Stimulated activated CD8-positive, alpha-beta memory T cell treated with anti-CD3 and anti-CD28 coated beads, Interleukin-7, amount 100 ng/mL, for 4 hours (primary cell): ENCODE data around the gene TMEM108.

Experiments
- DNase-seq, 2 donors: peaks; one replicate each; pipeline ENCODE4 v3.0.0-alpha.2; 2020; ENCODE audit warnings: low read depth in 2 of 2

TMEM108 gene

GRCh38 chr3:133330522-133330921 is 292.3 kb downstream of the TMEM108 start:
- DNase-seq = no peak

GRCh38 chr3:133354721-133355120 is 316.5 kb downstream of the TMEM108 start:
- no peak for DNase-seq

- DNase-seq = no peak
Observed at GRCh38 chr3:133360476-133360875, 322.3 kb downstream of the TMEM108 start.

- DNase-seq = no peak
Observed at GRCh38 chr3:133361011-133361410, 322.8 kb downstream of the TMEM108 start.

- no peak for DNase-seq
Observed at GRCh38 chr3:133361435-133361834, 323.2 kb downstream of the TMEM108 start.

- no peak for DNase-seq
Observed at GRCh38 chr3:133362539-133362938, 324.3 kb downstream of the TMEM108 start.

- DNase-seq = no peak
Observed at GRCh38 chr3:133364704-133365103, 326.5 kb downstream of the TMEM108 start.

GRCh38 chr3:133366921-133367320 is 328.7 kb downstream of the TMEM108 start:
- DNase-seq = no peak

- no peak for DNase-seq
Observed at GRCh38 chr3:133367403-133367802, 329.2 kb downstream of the TMEM108 start.

- DNase-seq = no peak
Observed at GRCh38 chr3:133367956-133368355, 329.8 kb downstream of the TMEM108 start.

- DNase-seq = no peak
Observed at GRCh38 chr3:133368371-133369067, 330.3 kb downstream of the TMEM108 start.

GRCh38 chr3:133369068-133369440 is 330.9 kb downstream of the TMEM108 start:
- DNase-seq = no peak

GRCh38 chr3:133371181-133371580 is 333.0 kb downstream of the TMEM108 start:
- no peak for DNase-seq

GRCh38 chr3:133371676-133372075 is 333.5 kb downstream of the TMEM108 start:
- DNase-seq = no peak

GRCh38 chr3:133374708-133375402 is 336.7 kb downstream of the TMEM108 start:
- no peak for DNase-seq

- no peak for DNase-seq
Observed at GRCh38 chr3:133375403-133375745, 337.2 kb downstream of the TMEM108 start.

- DNase-seq = no peak
Observed at GRCh38 chr3:133376810-133377209, 338.6 kb downstream of the TMEM108 start.

- DNase-seq = no peak
Observed at GRCh38 chr3:133377396-133377795, 339.2 kb downstream of the TMEM108 start.

- no peak for DNase-seq
Observed at GRCh38 chr3:133379926-133380325, 341.7 kb downstream of the TMEM108 start.

GRCh38 chr3:133380481-133381225 is 342.5 kb downstream of the TMEM108 start:
- no peak for DNase-seq

- no peak for DNase-seq
Observed at GRCh38 chr3:133381346-133382109, 343.3 kb downstream of the TMEM108 start.

- DNase-seq = no peak
Observed at GRCh38 chr3:133383175-133383574, 345.0 kb downstream of the TMEM108 start.
